GM19193 (cell line): ENCODE measurements around the gene MGMT.

Source experiments
- POLR2A ChIP-seq: IDR thresholded peaks from 4 replicates; pipeline ENCODE4 v1.6.1; 2011; ENCODE audit not compliant: insufficient read depth, insufficient read length; ENCODE audit errors: extremely low read depth

MGMT gene

GRCh38 chr10:129716881-129717280 is 249.8 kb downstream of the MGMT start:
- TF ChIP-seq POLR2A, result no peak

- TF ChIP-seq POLR2A, result no peak
Measured at GRCh38 chr10:129717816-129718547, 250.9 kb downstream of the MGMT start.

- TF ChIP-seq POLR2A, result no peak
Measured at GRCh38 chr10:129718548-129719414, 251.7 kb downstream of the MGMT start.

- TF ChIP-seq POLR2A, result no peak
Measured at GRCh38 chr10:129719415-129719739, 252.3 kb downstream of the MGMT start.

- TF ChIP-seq POLR2A, result no peak
Measured at GRCh38 chr10:129719889-129720590, 253.0 kb downstream of the MGMT start.

GRCh38 chr10:129725011-129725410 is 258.0 kb downstream of the MGMT start:
- TF ChIP-seq POLR2A, result no peak

GRCh38 chr10:129725482-129725881 is 258.4 kb downstream of the MGMT start:
- TF ChIP-seq POLR2A, result no peak

- TF ChIP-seq POLR2A, result no peak
Measured at GRCh38 chr10:129725890-129726631, 259.0 kb downstream of the MGMT start.

- no peak for TF ChIP-seq POLR2A
Measured at GRCh38 chr10:129727071-129727470, 260.0 kb downstream of the MGMT start.

GRCh38 chr10:129727495-129727894 is 260.5 kb downstream of the MGMT start:
- TF ChIP-seq POLR2A, result no peak

GRCh38 chr10:129728246-129728820 is 261.3 kb downstream of the MGMT start:
- TF ChIP-seq POLR2A, result no peak

GRCh38 chr10:129728905-129729795 is 262.1 kb downstream of the MGMT start:
- no peak for TF ChIP-seq POLR2A

GRCh38 chr10:129730272-129730992 is 263.4 kb downstream of the MGMT start:
- no peak for TF ChIP-seq POLR2A
